Heart left ventricle (tissue), 16 donors: ENCODE measurements around the gene MAGIX. TPM values are rescaled to one million over a fixed set of nuclear protein-coding genes. Genes with fewer than 3 reads are reported as not detected.
A peak's percentile ranks its signal among the peaks of the same experiment; 100 is the strongest.

Experiments used
- ATAC-seq, 4 donors: fragments of 200-7000 bp; cut with Tn5 transposase; one replicate each; pipeline ENCODE4 v1.9.1; 2020 to 2022; ENCODE audit warnings: moderate library complexity in 4 of 4, mild to moderate bottlenecking in 3 of 4, moderate number of reproducible peaks in 1 of 4
- DNase-seq, 5 donors: peaks; one replicate each; pipeline ENCODE4 v3.0.0-alpha.2; 2020
- H3K27ac ChIP-seq, 12 donors: fragments of 200-600 bp; sonication (generic) in 4 of 12; one replicate each; pipeline versions ENCODE4 v1.5.0 to v1.8.0; 2016 to 2022; ENCODE audit warnings: mild to moderate bottlenecking in 2 of 12
- H3K27me3 ChIP-seq, 9 donors: fragments of 200-600 bp; sonication (generic) in 2 of 9; one replicate each; pipeline versions ENCODE4 v1.5.1 to v1.8.0; 2016 to 2022; ENCODE audit warnings: mild to moderate bottlenecking in 3 of 9
- H3K36me3 ChIP-seq, 9 donors: fragments of 200-600 bp; sonication (generic) in 2 of 9; one replicate each; pipeline versions ENCODE4 v1.5.0 to v1.8.0; 2018 to 2022; ENCODE audit warnings: mild to moderate bottlenecking in 2 of 9
- H3K4me1 ChIP-seq, 12 donors: fragments of 200-600 bp; sonication (generic) in 4 of 12; one replicate each; pipeline versions ENCODE4 v1.5.0 to v1.8.0; 2016 to 2022; ENCODE audit warnings: mild to moderate bottlenecking in 3 of 12
- H3K4me3 ChIP-seq, 12 donors: fragments of 200-600 bp; sonication (generic) in 4 of 12; one replicate each; pipeline versions ENCODE4 v1.5.0 to v1.8.0; 2017 to 2022; ENCODE audit warnings: mild to moderate bottlenecking in 9 of 12, moderate library complexity in 4 of 12
- H3K9me3 ChIP-seq, 12 donors: fragments of 200-600 bp; sonication (generic) in 4 of 12; one replicate each; pipeline versions ENCODE4 v1.5.0 to v1.8.0; 2016 to 2022; ENCODE audit warnings: mild to moderate bottlenecking in 1 of 12
- CTCF ChIP-seq, 12 donors: fragments of 200-600 bp; sonication (generic) in 4 of 12; IDR thresholded peaks; one replicate each; pipeline versions ENCODE4 v1.5.0 to v1.8.0; 2018 to 2022; ENCODE audit warnings: antibody characterized with exemption in 12 of 12, mild to moderate bottlenecking in 5 of 12
- POLR2A ChIP-seq, 2 donors: fragments of 450-650 bp; IDR thresholded peaks; one replicate each; pipeline ENCODE4 v1.6.1; 2017; ENCODE audit warnings: antibody characterized with exemption in 2 of 2, mild to moderate bottlenecking in 2 of 2, moderate library complexity in 2 of 2
- WGBS, 4 donors: extraction: QIAGEN DNeasy Blood & Tissue Kit in 2 of 4; methylation state at CpG; one replicate each; pipeline versions ENCODE4 v1.1.5 to v1.1.7; 2013 to 2018; 5-methylcytosine and 5-hydroxymethylcytosine counted together
- intact Hi-C, 10 donors: fragments of 100-400 bp; cut with DNase I; formaldehyde crosslinking; loops; one replicate each; pipeline versions ENCODE4 v1.11.1 to v1.14.2; 2022
- polyA plus RNA-seq, 2 donors: library from polyadenylated mRNA; stranded (reverse); fragments of 200-250 nt; gene quantifications; one replicate each; pipeline ENCODE4 v1.2.3, GENCODE V29; 2013
- total RNA-seq, 9 donors: library from RNA; depleted of rRNA in 2 of 9; stranded (reverse); fragments of >200 nt in 2 of 9; fragmentation: NEBNext Ultra II Directional in 3 of 9; extraction: Animal tissue kit (Norgen Biotek cat#: 25700) in 3 of 9; gene quantifications; one replicate each; pipeline versions ENCODE4 v1.1.0 to v1.2.4, GENCODE V29; 2016 to 2023
- donor health status: ischemic (EF 13 %, LVEDD 7.1; RV severe dilation, severe dysfunction).
- donor health status: healthy with polysubstance abuse.
- donor health status: DM: no; HTN: yes; CAD: no.
- donor health status: DM: no; HTN: no; CAD: no.
- donor health status: ischemic (EF 25% LVEDD 6.9; RV normal size, moderate dysfunction).
- donor health status: ischemic (EF 25% LVEDD 5.7; RV mildly dilated, moderate dysfunction).
- donor health status: healthy.
- donor health status: DM: yes; HTN: yes; CAD: no.
- donor health status: ischemic (EF 35%, LVEDD 5.7; RV mildly dilated, moderate dysfunction).
- donor health status: nonischemic (EF 11% LVEDD 7.7; RV severe dilation, severe dysfunction).
- donor health status: DM: yes; HTN: yes; CAD: no.
- donor health status: PGD.
- donor health status: ischemic (EF 29% LVEDD 5.4; RV normal size, mild dysfunction).
- donor health status: nonischemic (EF 23%, LVEDD 6.1; RV moderate dilation, normal function).

MAGIX gene
- total and polyA plus RNA-seq, 11 donors: 2.6 to 7.1 (median 3.3) TPM

DNA sequence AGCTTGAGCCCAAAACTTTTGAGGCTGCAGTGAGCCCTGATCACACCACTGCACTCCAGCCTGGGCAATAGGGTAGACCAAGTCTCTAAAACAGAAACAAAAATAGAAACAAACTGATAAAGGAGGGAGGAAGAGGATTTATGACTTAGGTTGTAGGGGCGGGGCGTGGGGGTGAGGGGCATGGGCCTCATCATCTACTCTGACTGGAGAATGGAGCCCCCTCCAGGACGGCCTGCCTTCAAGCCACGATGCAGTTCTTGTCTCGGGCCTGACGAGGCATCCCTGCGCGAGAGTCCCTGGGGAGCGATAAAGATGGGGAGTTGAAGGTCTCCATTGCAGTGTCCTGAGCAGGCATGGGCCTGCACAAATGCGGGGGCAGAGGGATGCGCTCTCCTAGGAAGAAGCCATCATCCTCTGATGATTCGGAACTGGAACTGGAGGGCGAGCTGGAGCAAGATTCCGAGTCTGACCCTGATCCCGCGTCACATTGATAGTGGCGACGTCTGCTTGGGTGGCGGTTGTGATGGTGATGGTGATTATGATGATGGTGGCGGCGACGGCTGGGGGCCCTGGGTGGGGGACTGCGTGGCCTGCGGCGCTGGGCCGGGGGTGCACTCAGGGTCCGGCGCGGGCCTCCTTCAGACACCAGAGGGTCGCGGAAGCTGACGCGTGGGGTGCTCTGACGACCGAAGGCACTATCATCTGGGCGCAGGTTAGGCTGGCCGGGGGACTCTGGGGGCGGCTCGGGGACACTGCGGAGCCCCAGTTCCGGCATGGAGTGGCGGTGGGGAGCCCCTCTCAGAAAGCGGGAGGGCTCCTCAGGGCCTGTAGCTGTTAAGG, 13.1 kb downstream of the MAGIX start:
- ATAC-seq (no peak), DNase-seq (no peak)
- H3K9me3 ChIP-seq: peaks cover 0 to 4% (median 0%) of the 10 kb centered on the region in 12 donors
- H3K4me1 ChIP-seq: peaks cover 0 to 14% (median 0%) of the 10 kb centered on the region in 12 donors
- peak overlapping the region in 1 of 12 donors; percentile 5 for H3K27ac ChIP-seq
- 87 to 92% (median 89%) methylated on average over 42 to 43 of the region's 43 CpGs for WGBS, 4 donors
- TF ChIP-seq POLR2A (IDR thresholded peaks at IDR 0.05) (no peak), CTCF (IDR thresholded peaks at IDR 0.05) (no peak)
- intact Hi-C loops: no loop called here
- H3K4me3 ChIP-seq: no peak overlapping the region
- H3K27me3 ChIP-seq: no peaks in the 10 kb centered on the region
- peaks cover 0 to 31% (median 8%) of the 10 kb centered on the region in 9 donors for H3K36me3 ChIP-seq

DNA sequence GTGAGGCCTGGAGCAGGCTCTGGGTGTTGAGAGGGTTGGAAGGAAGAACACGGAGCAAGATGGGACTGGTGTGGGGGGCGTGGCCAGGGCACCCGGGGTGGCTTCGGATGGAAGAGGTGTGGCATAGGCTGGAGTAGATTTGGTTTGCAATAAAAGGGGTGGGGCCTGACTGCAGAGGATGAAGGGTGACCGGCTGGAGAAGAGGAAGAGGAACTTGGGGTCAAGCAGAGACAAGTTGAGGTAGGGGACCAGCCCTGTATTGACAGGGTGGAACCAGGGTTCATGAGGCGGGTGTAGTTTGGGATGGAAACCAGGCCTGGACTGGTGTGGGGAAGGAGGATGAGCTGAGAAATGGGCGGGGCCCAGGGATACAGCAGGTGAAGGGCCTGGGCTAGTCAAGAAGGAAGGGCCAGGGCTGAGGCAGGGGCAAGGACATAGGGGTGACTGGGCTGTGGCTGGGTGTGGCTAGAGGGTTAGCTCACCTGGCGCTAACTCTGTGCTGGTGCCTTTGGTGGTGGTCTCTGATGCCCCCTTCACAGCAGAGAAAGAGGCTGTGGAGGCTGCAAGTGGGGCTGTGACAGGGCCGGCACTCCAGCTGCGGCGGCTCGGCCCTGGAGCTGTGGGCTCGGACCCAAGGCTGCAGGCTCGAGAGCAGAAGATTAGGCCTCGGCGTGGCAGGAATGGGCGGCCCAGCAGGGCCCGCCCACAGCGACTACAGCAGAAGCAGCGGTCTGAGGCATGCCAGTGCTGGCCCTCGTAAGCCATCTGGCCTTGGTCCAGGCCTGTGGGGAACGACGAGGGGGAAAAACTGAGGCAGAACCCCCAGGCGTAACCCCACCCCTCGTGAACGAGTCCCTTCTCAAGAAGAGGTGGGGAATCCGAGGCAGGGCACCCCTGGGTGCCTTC, 14.1 kb downstream of the MAGIX start:
- no peaks in the 10 kb centered on the region for H3K9me3 ChIP-seq
- H3K36me3 ChIP-seq: peaks cover 0 to 31% (median 12%) of the 10 kb centered on the region in 9 donors
- no peak for DNase-seq
- peak in 2 of 4 donors; percentile 12 to 19 for ATAC-seq
- H3K27ac ChIP-seq: peak overlapping the region in 7 of 12 donors; percentile 13 to 70 (median 42)
- WGBS, 4 donors: 58 to 72% (median 69%) methylated on average over 20 to 27 of the region's 27 CpGs
- intact Hi-C loops: no loop called here
- H3K4me1 ChIP-seq: peaks cover 0 to 14% (median 0%) of the 10 kb centered on the region in 12 donors
- H3K4me3 ChIP-seq: no peak overlapping the region
- TF ChIP-seq CTCF (IDR thresholded peaks at IDR 0.05) (no peak), POLR2A (IDR thresholded peaks at IDR 0.05) (no peak)
- no peaks in the 10 kb centered on the region for H3K27me3 ChIP-seq

GRCh38 chrX:49177338-49177833, 14.8 kb downstream of the MAGIX start:
- 74 to 84% (median 79%) methylated on average over 4 of the region's 4 CpGs for WGBS, 4 donors
- Histone ChIP-seq H3K27ac (peak overlapping the region in 7 of 12 donors; percentile 13 to 70 (median 42)), H3K4me3 (no peak overlapping the region), H3K27me3 (no peaks in the 10 kb centered on the region), H3K9me3 (no peaks in the 10 kb centered on the region), H3K4me1 (peaks cover 0 to 14% (median 0%) of the 10 kb centered on the region in 12 donors), H3K36me3 (peaks cover 0 to 35% (median 17%) of the 10 kb centered on the region in 9 donors)
- TF ChIP-seq POLR2A (IDR thresholded peaks at IDR 0.05): no peak
- TF ChIP-seq CTCF (IDR thresholded peaks at IDR 0.05): peak in 1 of 12 donors; percentile 9
- ATAC-seq: peak in 3 of 4 donors; percentile 31 to 52 (median 39)
- no peak for DNase-seq
- intact Hi-C loops: no loop called here
